ENCODE data around the gene NID1.

The NID1 gene

GRCh38 chr1:235945775-235946570, 118.9 kb downstream of the NID1 start:
- TF ChIP-seq, protein P1, sequence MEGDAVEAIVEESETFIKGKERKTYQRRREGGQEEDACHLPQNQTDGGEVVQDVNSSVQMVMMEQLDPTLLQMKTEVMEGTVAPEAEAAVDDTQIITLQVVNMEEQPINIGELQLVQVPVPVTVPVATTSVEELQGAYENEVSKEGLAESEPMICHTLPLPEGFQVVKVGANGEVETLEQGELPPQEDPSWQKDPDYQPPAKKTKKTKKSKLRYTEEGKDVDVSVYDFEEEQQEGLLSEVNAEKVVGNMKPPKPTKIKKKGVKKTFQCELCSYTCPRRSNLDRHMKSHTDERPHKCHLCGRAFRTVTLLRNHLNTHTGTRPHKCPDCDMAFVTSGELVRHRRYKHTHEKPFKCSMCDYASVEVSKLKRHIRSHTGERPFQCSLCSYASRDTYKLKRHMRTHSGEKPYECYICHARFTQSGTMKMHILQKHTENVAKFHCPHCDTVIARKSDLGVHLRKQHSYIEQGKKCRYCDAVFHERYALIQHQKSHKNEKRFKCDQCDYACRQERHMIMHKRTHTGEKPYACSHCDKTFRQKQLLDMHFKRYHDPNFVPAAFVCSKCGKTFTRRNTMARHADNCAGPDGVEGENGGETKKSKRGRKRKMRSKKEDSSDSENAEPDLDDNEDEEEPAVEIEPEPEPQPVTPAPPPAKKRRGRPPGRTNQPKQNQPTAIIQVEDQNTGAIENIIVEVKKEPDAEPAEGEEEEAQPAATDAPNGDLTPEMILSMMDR (IDR thresholded peaks at IDR 0.05) = no peak
- H3K9ac ChIP-seq = no peak overlapping the region
- no peak overlapping the region for H2AFZ ChIP-seq
- H3K36me3 ChIP-seq (ENCODE audit: control insufficient read depth, insufficient read depth, low read length) = no peaks in the 10 kb centered on the region
- no peaks in the 10 kb centered on the region for H3K27me3 ChIP-seq (ENCODE audit: control insufficient read depth, insufficient read depth, low read length)
- no peaks in the 10 kb centered on the region for H3K79me2 ChIP-seq
- no peak overlapping the region for H3K4me3 ChIP-seq (ENCODE audit: low read depth, low read length)
- no peak overlapping the region for H3K27ac ChIP-seq
- H3K9me3 ChIP-seq (ENCODE audit: control insufficient read depth, low read length) = no peaks in the 10 kb centered on the region
- H3K4me2 ChIP-seq (ENCODE audit: low read length) = no peak overlapping the region
- no peaks in the 10 kb centered on the region for H3K4me1 ChIP-seq

GRCh38 chr1:235943581-235944114, 121.2 kb downstream of the NID1 start:
- H2AFZ ChIP-seq = no peak overlapping the region
- no peak overlapping the region for H3K4me3 ChIP-seq (ENCODE audit: low read depth, low read length)
- H3K27ac ChIP-seq = no peak overlapping the region
- no peaks in the 10 kb centered on the region for H3K27me3 ChIP-seq (ENCODE audit: control insufficient read depth, insufficient read depth, low read length)
- no peaks in the 10 kb centered on the region for H3K79me2 ChIP-seq
- H3K4me2 ChIP-seq (ENCODE audit: low read length) = no peak overlapping the region
- no peaks in the 10 kb centered on the region for H3K9me3 ChIP-seq (ENCODE audit: control insufficient read depth, low read length)
- TF ChIP-seq, protein P1 (IDR thresholded peaks at IDR 0.05) = no peak
- no peak overlapping the region for H3K9ac ChIP-seq
- no peaks in the 10 kb centered on the region for H3K4me1 ChIP-seq
- H3K36me3 ChIP-seq (ENCODE audit: control insufficient read depth, insufficient read depth, low read length) = no peaks in the 10 kb centered on the region

GRCh38 chr1:235942979-235943575, 121.8 kb downstream of the NID1 start:
- H3K27ac ChIP-seq = no peak overlapping the region
- no peak overlapping the region for H3K4me3 ChIP-seq (ENCODE audit: low read depth, low read length)
- H3K79me2 ChIP-seq = no peaks in the 10 kb centered on the region
- H3K27me3 ChIP-seq (ENCODE audit: control insufficient read depth, insufficient read depth, low read length) = no peaks in the 10 kb centered on the region
- no peaks in the 10 kb centered on the region for H3K4me1 ChIP-seq
- H3K36me3 ChIP-seq (ENCODE audit: control insufficient read depth, insufficient read depth, low read length) = no peaks in the 10 kb centered on the region
- H3K4me2 ChIP-seq (ENCODE audit: low read length) = no peak overlapping the region
- TF ChIP-seq, protein P1 (IDR thresholded peaks at IDR 0.05) = no peak
- H3K9me3 ChIP-seq (ENCODE audit: control insufficient read depth, low read length) = no peaks in the 10 kb centered on the region
- H2AFZ ChIP-seq = no peak overlapping the region
- no peak overlapping the region for H3K9ac ChIP-seq

DNA sequence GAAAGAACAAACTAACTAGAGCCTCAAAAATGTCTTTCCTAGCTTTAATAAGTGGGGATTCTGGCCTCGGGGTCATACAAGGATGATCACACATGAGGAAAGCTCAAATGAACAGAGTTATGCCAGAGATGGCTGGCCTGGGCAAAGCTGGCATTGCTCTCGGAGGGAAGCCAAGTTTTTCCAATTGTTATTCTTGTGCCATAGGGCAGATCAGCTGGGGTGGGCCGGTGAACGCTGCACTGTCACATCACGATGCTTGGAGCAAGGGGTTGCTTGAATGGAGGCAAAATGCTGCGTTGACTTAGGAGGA, 122.3 kb downstream of the NID1 start:
- Histone ChIP-seq H3K36me3 (ENCODE audit: control insufficient read depth, insufficient read depth, low read length) (no peaks in the 10 kb centered on the region), H3K79me2 (no peaks in the 10 kb centered on the region), H3K27me3 (ENCODE audit: control insufficient read depth, insufficient read depth, low read length) (no peaks in the 10 kb centered on the region), H3K4me1 (no peaks in the 10 kb centered on the region), H3K9ac (no peak overlapping the region), H2AFZ (no peak overlapping the region), H3K4me3 (ENCODE audit: low read depth, low read length) (no peak overlapping the region), H3K27ac (no peak overlapping the region), H3K9me3 (ENCODE audit: control insufficient read depth, low read length) (no peaks in the 10 kb centered on the region), H3K4me2 (ENCODE audit: low read length) (no peak overlapping the region)
- TF ChIP-seq, protein P1 (IDR thresholded peaks at IDR 0.05) = no peak

All from parathyroid adenoma (tissue), 2 donors.